SHP77 (cell line): Measurements from ENCODE around the gene PGBD5.

Experiments used
- DNase-seq, 2 experiments: peaks; one replicate each; lab custom pipeline; 2025; lab: John Stamatoyannopoulos, UW

Gene PGBD5

DNA sequence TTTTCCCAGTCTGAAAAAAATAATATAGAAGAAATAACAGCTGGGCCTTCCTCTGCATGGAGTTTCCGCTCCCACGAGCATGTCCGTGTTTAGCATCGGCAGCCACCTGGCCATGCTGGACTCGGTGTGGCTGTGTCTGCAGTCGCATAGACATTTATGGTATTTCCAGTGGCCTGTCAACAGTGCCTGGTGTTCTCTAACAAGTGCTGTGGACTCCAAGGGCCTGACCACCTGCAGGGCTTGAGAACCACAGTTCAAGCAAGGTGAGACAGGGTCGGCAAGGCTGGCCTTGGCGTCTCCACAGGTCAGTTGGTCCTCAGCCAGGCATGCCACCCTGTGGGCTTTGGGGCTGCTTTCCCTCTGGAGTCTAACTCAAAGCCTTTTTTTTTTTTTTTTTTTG, 124.8 kb downstream of the PGBD5 start:
- no peak for DNase-seq

DNA sequence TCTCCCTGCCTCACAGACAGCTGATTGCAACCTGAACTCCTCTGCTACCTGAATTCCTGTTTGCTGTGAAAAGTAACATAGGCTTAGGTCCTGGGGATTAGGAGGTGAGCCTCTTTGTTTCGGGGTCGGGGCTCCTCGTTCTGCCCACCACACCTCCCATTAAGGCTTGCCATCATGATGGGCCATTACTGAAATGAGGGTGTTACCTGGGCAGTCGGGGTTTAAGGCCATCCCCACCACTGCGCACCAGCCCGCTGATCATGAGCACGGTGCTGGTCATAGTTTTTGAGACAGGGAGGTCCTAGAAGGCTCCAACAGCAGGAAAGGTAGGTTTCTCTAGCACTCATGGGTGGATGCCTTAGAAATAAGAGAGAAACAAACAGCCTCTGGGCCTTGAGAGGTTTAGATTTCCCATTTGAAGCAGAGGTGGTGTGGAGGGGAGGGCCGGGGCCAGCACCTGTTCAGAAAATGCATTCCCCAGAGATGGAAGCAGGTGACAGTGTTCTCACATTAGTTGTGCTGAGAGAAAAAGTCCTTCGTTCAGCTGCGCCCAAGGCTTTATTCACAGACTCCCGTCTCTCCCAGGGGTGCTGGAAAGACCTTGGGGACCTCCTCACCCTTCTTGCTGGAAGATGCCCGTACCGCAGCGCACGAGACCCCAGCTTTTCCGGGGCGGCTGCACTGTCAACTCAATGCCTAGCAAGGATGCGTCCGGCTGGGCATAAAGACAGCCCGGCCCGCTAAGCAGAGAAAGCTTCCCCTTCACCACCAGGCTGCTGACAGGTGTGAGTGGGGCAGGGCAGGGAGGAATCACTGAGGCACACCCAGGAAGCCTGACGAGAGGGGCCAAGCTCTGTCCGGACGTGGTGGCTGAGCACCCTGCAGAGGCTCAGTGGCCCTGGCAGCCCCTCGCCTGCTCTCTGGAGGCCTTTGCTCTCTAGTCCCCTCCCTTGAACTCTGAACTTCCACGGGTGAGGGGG, 125.5 kb downstream of the PGBD5 start:
- no peak for DNase-seq

DNA sequence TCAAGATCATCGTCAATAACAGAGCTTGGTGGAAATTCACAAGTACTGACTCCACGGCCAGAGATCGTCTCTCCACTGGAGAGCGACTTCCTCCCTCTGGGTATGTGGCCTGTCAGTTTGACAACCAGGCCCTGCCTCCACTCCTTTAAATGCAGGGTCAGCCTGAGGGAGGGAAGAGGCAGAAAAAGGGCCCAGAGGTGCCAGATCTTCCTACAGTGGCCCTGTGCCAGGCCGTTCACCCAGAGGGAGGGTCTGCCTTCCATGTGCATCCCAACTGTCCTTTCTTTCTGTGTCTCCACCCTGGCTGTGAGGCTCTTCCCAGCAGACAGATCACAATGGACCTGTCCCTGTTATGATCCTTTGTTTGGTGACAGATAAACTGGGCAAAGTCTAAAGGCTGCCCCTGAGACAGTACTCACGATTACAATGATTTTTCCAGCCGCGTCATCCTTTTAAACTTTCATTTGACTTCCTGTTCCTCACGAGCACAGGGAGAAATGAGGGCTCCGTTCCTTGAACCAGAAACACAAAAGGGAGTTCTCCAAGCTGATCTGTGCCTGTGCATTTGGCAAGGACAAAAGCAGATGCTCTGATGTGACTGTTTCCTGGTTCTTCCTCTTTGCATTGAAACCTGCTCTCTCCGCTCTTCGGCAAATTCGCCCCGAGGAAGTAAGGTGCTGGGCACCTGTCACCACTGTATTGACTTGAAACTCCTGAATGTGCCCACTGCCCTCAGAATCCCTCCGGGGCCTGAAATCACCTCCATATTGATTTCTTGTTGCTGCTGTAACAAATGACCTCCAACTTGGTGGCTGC, 126.7 kb downstream of the PGBD5 start:
- peak in 1 of 2 experiments; percentile 36 for DNase-seq

DNA sequence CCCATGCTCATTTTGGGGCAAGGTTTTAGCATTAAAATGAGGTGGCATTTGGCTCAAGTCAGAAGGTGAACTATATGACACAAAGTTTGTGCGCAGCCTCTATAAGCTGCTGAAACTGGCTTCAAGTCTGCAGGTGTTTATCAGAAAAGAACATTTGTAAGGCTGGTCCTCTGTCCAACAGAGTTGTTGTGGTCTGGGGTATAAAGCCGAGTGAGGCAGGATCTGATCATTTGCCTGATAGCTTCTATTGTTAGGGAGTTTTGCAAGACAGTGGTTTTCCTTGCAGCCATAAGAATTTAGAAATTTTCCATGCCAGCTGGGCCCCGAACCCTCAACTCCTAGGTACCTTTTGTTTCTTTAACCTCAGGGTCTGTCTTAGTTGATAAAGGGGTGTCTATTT, 130.8 kb downstream of the PGBD5 start:
- DNase-seq, result no peak

GRCh38 chr1:230293390-230293700, 132.8 kb downstream of the PGBD5 start:
- DNase-seq, result no peak

GRCh38 chr1:230292689-230293389, 133.3 kb downstream of the PGBD5 start:
- DNase-seq, result peak; percentile 46 to 69

DNA sequence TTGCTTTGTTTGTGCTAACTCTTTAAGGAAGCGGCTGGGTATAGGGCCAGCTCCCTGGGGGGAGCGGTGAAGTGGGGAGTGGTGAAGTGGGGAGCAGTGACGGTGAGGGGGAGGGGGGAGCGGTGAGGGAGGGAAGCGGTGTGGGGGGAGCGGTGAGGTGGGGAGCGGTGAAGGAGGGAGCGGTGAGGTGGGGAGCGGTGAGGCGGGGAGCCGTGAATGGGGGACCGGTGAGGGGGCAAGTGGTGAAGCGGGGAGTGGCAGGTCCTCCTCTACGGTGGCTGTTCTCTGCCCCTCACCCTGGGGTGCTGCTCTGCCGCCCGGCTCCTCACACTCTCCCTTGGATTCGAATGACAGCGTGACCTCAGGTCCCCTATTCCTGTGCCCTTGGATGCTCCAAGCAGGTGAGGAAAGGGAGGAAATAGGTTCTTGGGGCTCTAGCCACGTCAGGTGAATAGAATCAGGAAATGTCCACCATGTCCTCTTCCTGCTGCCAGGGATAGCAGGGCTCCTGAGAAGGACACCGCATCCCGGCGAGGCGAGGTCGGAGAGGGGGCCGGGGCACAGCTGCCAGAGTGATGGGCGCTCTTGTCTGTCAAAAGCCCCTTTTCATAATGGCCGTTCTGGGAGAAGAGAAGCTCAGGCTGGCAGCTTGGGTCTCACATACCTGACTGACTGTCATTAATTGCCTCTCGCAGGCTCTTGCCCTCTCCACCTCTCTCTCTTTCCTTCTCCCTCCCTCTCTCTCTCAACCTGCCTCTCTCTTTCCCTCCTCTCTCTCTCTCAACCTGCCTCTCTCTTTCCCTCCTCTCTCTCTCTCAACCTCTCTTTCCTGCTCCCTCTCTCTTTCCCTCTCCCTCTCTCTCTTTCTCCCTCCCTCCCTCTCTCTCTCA, 134.2 kb downstream of the PGBD5 start:
- no peak for DNase-seq

DNA sequence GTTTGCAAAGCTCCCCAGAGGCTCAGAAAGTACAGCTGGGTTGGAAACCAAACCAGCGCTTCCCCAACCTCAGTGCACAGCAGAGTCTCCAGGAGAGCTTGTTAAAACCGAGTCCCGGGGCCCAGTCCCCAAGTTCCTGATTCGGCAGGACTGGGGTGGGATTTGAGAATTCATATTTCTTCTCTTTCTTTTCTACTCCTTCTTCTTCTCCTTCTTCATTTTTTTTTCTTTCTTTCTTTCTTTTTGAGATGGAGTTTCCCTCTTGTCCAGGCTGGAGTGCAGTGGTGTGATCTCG, 136.8 kb downstream of the PGBD5 start:
- no peak for DNase-seq

DNA sequence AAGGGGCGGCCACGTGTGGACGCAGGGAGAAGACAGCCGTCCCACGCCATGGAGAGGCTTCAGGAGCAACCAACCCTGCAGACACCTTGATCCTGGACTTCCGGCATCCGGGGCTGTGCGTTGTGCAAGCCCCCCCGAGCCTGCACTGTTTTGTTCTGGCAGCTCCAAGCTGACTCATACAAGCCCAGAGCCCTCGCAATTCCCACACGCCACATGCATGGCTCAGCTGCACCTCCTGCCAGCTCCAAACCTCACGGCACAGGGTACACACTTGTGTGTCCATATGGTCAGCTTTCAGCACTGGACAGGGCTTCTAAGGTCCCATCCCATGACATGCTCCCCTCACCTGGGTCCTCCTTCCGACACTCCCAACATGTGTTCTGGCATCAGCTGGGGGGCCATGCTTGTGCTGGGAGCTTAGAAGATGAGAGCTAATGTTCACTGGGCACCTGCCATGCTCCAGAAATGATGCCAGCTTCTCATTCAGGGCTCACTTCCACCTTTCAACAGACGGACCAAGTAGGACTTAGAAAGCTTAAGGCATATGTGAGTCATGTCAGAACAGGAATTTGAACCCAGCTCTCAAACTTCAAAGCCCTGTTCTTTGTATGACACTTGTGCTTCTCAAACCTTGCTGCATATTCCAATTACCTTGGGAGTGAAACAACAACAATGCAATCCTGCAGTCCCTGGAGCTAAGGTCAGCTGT, 137.3 kb downstream of the PGBD5 start:
- DNase-seq, result no peak

GRCh38 chr1:230287674-230288315, 138.3 kb downstream of the PGBD5 start:
- DNase-seq, result no peak

DNA sequence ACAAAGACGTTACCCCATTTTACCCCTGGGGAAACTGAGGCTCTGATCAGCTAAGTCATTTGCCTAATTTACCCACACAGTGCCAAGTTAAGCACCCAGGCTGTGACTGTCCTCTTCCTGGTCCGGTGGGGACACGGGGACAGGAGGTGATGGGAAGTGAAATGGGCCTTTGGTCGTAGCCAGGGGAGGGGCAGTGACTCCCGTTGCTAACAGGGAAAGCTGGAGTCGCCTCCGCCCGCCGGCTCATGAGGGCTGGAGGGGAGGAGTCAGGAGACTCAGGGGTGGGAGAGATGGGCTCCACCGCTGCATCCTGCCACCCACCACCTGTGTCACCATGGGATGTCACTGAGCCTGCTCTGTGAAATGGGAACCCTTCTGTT, 139.3 kb downstream of the PGBD5 start:
- DNase-seq, result no peak

DNA sequence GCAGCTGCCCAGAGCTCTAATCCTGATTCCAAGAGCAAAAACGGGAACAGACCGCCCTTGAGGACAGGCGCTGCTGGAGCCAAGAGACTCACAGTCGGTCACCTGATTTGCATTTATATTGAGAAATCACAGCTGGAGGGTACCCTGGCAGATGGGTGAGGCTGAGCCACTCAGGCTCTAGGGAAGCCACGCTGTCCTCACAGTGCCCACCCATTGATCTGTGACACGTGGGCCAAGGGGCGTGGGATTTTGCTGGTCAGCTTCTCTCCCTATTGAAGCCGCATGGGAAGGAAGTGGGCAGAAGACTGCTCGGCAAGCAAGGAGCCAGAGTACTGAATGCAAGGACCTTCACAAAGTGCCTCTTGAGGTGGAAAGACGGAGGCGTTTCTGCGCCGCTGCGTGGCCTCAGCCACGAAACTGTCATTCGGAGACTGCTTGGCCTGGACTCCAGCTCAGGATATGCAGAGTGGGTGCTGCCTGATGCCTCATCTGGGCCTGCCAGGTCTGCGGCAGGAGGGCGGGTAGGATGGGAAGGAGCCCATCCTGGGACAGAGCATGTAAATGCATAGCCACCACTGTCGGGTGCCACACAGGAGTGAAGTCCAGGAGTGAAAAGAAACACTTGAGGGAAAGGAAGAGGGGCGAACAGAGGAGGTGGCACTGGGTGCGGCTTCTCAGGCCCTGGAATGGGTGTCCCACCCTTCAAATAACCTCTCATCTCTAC, 139.8 kb downstream of the PGBD5 start:
- no peak for DNase-seq

GRCh38 chr1:230285351-230285750, 140.8 kb downstream of the PGBD5 start:
- no peak for DNase-seq

DNA sequence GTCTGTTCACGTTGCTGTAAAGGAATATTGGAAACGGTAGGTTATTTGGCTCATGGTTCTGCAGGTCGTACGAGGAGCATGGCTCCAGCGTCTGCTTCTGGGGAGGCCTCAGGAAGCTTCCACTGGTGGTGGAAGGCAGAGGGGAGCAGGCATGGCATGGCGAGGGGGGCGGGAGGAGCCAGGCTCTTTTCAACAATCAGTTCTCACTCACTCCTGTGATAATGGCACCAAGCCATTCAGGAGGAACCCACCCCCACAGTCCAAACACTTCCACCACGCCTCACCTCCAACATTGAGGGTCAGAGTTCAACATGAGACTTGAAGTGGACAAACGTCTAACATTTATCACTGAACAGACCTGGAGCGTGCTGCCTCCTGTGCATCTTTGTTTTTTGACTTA, 141.2 kb downstream of the PGBD5 start:
- DNase-seq, result no peak

GRCh38 chr1:230283678-230284077, 142.5 kb downstream of the PGBD5 start:
- no peak for DNase-seq

- DNase-seq, result peak in 1 of 2 experiments; percentile 40
Measured at GRCh38 chr1:230282157-230282556, 144.0 kb downstream of the PGBD5 start.

DNA sequence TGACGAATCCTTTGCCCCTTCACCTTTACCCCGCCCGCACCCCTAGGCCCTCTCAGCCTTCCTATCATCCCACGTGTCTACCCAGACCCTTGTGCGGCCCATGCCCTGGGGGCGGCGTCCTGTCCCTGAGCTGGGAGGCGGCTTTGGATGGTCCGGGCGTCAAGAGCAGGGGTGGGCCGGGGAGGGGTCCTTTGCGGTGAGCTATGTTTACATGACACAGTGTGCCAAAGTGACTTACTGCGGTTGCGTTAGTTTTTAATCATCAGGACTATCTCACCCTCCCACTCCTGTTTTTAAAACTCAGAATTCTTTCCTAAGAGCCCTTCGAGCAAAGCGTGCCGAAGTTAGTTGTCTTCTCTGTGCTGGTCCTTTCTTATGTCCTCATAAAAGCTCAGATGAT, 144.6 kb downstream of the PGBD5 start:
- DNase-seq, result no peak

- DNase-seq, result no peak
Measured at GRCh38 chr1:230280906-230281413, 145.2 kb downstream of the PGBD5 start.

- DNase-seq, result peak; percentile 22 to 58
Measured at GRCh38 chr1:230280054-230280795, 145.9 kb downstream of the PGBD5 start.
